Tongue (tissue), 2 donors: ENCODE measurements around the gene SMIM45. TPM values are rescaled to one million over a fixed set of nuclear protein-coding genes. Genes with fewer than 3 reads are reported as not detected.

Source experiments
- DNase-seq: peaks from one replicate; pipeline ENCODE4 v3.0.0-alpha.2; 2015
- total RNA-seq: library from RNA; depleted of rRNA; stranded (reverse); fragments of >200 nt; gene quantifications from one replicate; pipeline ENCODE4 v1.2.3, GENCODE V29; 2014

Gene SMIM45

GRCh38 chr22:42007922-42008321 is 56.0 kb downstream of the SMIM45 start:
- DNase-seq: no peak

Other genes starting within 250 kb of the SMIM45 start
- 16.5 TPM for gene CCDC134, start 151.5 kb upstream of the SMIM45 start, total RNA-seq
- 47.6 TPM for gene SREBF2, start 119.0 kb upstream of the SMIM45 start, total RNA-seq
- not detected for gene SHISA8, start 37.1 kb upstream of the SMIM45 start, total RNA-seq
- gene TNFRSF13C, start 25.3 kb upstream of the SMIM45 start, total RNA-seq: 1.0 TPM
- 6.1 TPM for gene CENPM, start 5.0 kb upstream of the SMIM45 start, total RNA-seq
- 0.51 TPM for gene SEPTIN3, start 17.3 kb downstream of the SMIM45 start, total RNA-seq
- 2.8 TPM for gene WBP2NL, start 46.6 kb downstream of the SMIM45 start, total RNA-seq
- gene NAGA, start 118.7 kb downstream of the SMIM45 start, total RNA-seq: 27.1 TPM
- gene PHETA2, start 122.1 kb downstream of the SMIM45 start, total RNA-seq: 18.6 TPM
- gene SMDT1, start 127.5 kb downstream of the SMIM45 start, total RNA-seq: 31.1 TPM
- gene NDUFA6, start 138.6 kb downstream of the SMIM45 start, total RNA-seq: 68.3 TPM
- gene CYP2D6, start 178.7 kb downstream of the SMIM45 start, total RNA-seq: 0.41 TPM